HepG2 (cell line): ENCODE results near the gene CCM2L. TPM values are rescaled to one million over a fixed set of nuclear protein-coding genes. Genes with fewer than 3 reads are reported as not detected.

Experiments used
- HDAC6 ChIP-seq: fragments of 200-600 bp; sonication (generic); IDR thresholded peaks from 2 replicates; pipeline ENCODE4 v1.7.0; 2017; ENCODE audit warnings: mild to moderate bottlenecking, antibody characterized with exemption, low read length, low read depth
- HMGXB3 ChIP-seq: sonication (generic); formaldehyde crosslinking; IDR thresholded peaks from 2 replicates; pipeline ENCODE4 v1.4.0; 2020; ENCODE audit warnings: missing genetic modification reagents, borderline replicate concordance
- IKZF4 ChIP-seq: sonication (generic); formaldehyde crosslinking; IDR thresholded peaks from 2 replicates; pipeline ENCODE4 v1.5.1; 2020; ENCODE audit warnings: borderline replicate concordance, mild to moderate bottlenecking, low read depth, missing genetic modification reagents; ENCODE audit errors: not compliant biosample characterization
- RBFOX2 ChIP-seq: fragments of 200-400 bp; formaldehyde crosslinking; IDR thresholded peaks from 2 replicates; pipeline ENCODE4 v1.6.1; 2017; ENCODE audit warnings: low read depth, mild to moderate bottlenecking, low read length
- ZNF430 ChIP-seq: sonication (generic); formaldehyde crosslinking; IDR thresholded peaks from 2 replicates; pipeline ENCODE4 v1.9.0; 2021; ENCODE audit warnings: mild to moderate bottlenecking, missing genetic modification reagents
- ZNF44 ChIP-seq: sonication (generic); formaldehyde crosslinking; IDR thresholded peaks from 2 replicates; pipeline ENCODE4 v1.5.1; 2020; ENCODE audit warnings: mild to moderate bottlenecking, missing genetic modification reagents
- ZNF780A ChIP-seq: sonication (generic); formaldehyde crosslinking; IDR thresholded peaks from 2 replicates; pipeline ENCODE4 v1.8.0; 2022; ENCODE audit warnings: mild to moderate bottlenecking, missing genetic modification reagents, moderate library complexity
- polyA plus RNA-seq, 8 experiments: library from polyadenylated mRNA; depleted of rRNA in 3 of 8; stranded (reverse) in 7 of 8; unstranded in 1 of 8; fragments of >200 nt; fragmentation: Illumina TruSeq in 4 of 8; extraction: Trizol in 4 of 8; gene quantifications; 2 replicates each; pipeline versions ENCODE4 v1.2.1 to v1.2.3, GENCODE V29; 2011 to 2016; ENCODE audit warnings: low read depth in 4 of 8, missing spikeins in 1 of 8, mixed read lengths in 1 of 8; ENCODE audit not compliant: insufficient read depth in 1 of 8
- total RNA-seq, 5 experiments: library from RNA; depleted of rRNA; stranded (reverse); fragments of >200 nt; fragmentation: Illumina TruSeq; extraction: Trizol; gene quantifications; 2 replicates each; pipeline ENCODE4 v1.2.3, GENCODE V29; 2016; ENCODE audit warnings: low read depth in 1 of 5
- TF ChIP-seq, protein P1 (sequence below): sonication (generic); formaldehyde crosslinking; IDR thresholded peaks from one replicate; pipeline ENCODE4 v1.5.1; 2020; ENCODE audit warnings: mild to moderate bottlenecking, missing genetic modification reagents; ENCODE audit errors: not compliant biosample characterization
- TF ChIP-seq, protein P2 (sequence below), 2 experiments: sonication (generic) in 1 of 2; formaldehyde crosslinking in 1 of 2; IDR thresholded peaks; 2 replicates each; pipeline versions ENCODE4 v1.5.1 to v1.6.1; 2011 to 2020; ENCODE audit warnings: borderline replicate concordance in 1 of 2, low read depth in 1 of 2, low read length in 1 of 2, mild to moderate bottlenecking in 1 of 2, missing genetic modification reagents in 1 of 2, moderate library complexity in 1 of 2

The CCM2L gene
- total and polyA plus RNA-seq, 2 of the 13 experiments (the other 11 are each of a cell fraction or from before 2014, with no cell fraction given): 0.15 TPM; not detected in 1

DNA sequence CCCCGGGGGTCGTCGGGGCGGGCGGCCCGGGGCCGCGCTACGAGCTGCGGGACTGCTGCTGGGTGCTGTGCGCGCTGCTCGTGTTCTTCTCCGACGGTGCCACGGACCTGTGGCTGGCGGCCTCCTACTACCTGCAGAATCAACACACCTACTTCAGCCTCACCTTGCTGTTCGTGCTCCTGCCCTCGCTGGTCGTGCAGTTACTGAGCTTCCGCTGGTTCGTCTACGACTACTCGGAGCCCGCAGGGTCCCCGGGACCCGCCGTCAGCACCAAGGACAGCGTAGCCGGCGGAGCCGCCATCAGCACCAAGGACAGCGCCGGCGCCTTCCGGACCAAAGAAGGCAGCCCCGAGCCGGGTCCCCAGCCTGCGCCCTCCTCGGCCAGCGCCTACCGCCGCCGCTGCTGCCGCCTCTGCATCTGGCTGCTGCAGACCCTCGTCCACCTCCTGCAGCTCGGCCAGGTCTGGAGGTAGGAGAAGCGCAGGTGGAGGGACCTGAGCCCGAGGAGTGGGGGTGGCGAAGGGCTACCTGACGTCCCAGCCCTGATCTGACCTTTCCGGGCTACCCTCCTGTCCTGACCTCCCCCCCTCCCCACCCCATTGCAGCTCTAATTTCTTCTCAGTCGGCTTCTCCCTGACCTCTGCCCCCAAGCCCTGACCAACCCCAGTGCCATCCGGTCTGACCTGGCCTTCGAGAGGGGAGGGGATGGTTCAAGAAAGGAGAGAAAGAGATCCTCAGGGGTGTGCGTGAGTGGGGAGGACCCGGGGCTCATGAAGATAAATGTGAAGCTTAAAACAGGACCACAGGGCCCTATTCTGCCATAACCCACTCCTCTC, 41.7 kb upstream of the CCM2L start (continued):
- TF ChIP-seq, protein P1, sequence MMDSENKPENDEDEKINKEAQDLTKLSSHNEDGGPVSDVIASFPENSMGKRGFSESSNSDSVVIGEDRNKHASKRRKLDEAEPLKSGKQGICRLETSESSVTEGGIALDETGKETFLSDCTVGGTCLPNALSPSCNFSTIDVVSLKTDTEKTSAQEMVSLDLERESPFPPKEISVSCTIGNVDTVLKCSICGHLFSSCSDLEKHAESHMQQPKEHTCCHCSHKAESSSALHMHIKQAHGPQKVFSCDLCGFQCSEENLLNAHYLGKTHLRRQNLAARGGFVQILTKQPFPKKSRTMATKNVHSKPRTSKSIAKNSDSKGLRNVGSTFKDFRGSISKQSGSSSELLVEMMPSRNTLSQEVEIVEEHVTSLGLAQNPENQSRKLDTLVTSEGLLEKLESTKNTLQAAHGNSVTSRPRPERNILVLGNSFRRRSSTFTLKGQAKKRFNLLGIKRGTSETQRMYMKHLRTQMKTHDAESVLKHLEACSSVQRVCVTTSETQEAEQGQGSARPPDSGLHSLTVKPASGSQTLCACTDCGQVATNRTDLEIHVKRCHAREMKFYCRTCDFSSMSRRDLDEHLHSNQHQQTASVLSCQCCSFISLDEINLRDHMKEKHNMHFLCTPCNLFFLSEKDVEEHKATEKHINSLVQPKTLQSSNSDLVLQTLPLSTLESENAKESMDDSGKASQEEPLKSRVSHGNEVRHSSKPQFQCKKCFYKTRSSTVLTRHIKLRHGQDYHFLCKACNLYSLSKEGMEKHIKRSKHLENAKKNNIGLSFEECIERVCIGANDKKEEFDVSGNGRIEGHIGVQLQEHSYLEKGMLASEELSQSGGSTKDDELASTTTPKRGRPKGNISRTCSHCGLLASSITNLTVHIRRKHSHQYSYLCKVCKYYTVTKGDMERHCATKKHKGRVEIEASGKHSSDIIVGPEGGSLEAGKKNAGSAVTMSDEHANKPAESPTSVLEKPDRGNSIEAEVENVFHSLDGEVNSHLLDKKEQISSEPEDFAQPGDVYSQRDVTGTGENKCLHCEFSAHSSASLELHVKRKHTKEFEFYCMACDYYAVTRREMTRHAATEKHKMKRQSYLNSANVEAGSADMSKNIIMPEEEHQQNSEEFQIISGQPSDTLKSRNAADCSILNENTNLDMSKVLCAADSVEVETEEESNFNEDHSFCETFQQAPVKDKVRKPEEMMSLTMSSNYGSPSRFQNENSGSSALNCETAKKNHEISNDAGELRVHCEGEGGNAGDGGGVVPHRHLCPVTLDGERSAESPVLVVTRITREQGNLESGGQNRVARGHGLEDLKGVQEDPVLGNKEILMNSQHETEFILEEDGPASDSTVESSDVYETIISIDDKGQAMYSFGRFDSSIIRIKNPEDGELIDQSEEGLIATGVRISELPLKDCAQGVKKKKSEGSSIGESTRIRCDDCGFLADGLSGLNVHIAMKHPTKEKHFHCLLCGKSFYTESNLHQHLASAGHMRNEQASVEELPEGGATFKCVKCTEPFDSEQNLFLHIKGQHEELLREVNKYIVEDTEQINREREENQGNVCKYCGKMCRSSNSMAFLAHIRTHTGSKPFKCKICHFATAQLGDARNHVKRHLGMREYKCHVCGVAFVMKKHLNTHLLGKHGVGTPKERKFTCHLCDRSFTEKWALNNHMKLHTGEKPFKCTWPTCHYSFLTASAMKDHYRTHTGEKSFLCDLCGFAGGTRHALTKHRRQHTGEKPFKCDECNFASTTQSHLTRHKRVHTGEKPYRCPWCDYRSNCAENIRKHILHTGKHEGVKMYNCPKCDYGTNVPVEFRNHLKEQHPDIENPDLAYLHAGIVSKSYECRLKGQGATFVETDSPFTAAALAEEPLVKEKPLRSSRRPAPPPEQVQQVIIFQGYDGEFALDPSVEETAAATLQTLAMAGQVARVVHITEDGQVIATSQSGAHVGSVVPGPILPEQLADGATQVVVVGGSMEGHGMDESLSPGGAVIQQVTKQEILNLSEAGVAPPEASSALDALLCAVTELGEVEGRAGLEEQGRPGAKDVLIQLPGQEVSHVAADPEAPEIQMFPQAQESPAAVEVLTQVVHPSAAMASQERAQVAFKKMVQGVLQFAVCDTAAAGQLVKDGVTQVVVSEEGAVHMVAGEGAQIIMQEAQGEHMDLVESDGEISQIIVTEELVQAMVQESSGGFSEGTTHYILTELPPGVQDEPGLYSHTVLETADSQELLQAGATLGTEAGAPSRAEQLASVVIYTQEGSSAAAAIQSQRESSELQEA (CRISPR knock-in tag): peak; percentile 100
- TF ChIP-seq HMGXB3 (CRISPR knock-in tag) (peak; percentile 99), ZNF430 (peak; percentile 100), ZNF44 (CRISPR knock-in tag) (peak; percentile 100), IKZF4 (peak; percentile 100), RBFOX2 (0 out of 2 replicates have a peak, but pooled peaks have one; percentile 23), ZNF780A (CRISPR knock-in tag) (peak; percentile 100), HDAC6 (no peak)
- TF ChIP-seq, protein P2, sequence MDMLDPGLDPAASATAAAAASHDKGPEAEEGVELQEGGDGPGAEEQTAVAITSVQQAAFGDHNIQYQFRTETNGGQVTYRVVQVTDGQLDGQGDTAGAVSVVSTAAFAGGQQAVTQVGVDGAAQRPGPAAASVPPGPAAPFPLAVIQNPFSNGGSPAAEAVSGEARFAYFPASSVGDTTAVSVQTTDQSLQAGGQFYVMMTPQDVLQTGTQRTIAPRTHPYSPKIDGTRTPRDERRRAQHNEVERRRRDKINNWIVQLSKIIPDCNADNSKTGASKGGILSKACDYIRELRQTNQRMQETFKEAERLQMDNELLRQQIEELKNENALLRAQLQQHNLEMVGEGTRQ (IDR thresholded peaks at IDR 0.05; ENCODE audit: low read depth, low read length): no peak
- TF ChIP-seq, protein P2 (CRISPR knock-in tag; IDR thresholded peaks at IDR 0.05; ENCODE audit: borderline replicate concordance): peak; percentile 89
